ENCODE data around the gene CARD6. TPM values are rescaled to one million over a fixed set of nuclear protein-coding genes. Genes with fewer than 3 reads are reported as not detected.
"Not testable (repeated sequence)": the region's sequence is repeated elsewhere in the genome, so short reads cannot be mapped to it uniquely, and the experiment has no call there.

The CARD6 gene
- total RNA-seq, 1 donor from 2014 or later, result 6.1 TPM

- Histone ChIP-seq H3K36me3 (ENCODE audit: control insufficient read depth, insufficient read depth, low read length) (no peaks in the 10 kb centered on the region), H3K4me3 (ENCODE audit: low read depth, low read length) (no peak overlapping the region), H3K27me3 (ENCODE audit: control insufficient read depth, insufficient read depth, low read length) (no peaks in the 10 kb centered on the region)
- no peak for FAIRE-seq
- DNase-seq (ENCODE audit: low read depth), result no peak
- TF ChIP-seq, protein P1, sequence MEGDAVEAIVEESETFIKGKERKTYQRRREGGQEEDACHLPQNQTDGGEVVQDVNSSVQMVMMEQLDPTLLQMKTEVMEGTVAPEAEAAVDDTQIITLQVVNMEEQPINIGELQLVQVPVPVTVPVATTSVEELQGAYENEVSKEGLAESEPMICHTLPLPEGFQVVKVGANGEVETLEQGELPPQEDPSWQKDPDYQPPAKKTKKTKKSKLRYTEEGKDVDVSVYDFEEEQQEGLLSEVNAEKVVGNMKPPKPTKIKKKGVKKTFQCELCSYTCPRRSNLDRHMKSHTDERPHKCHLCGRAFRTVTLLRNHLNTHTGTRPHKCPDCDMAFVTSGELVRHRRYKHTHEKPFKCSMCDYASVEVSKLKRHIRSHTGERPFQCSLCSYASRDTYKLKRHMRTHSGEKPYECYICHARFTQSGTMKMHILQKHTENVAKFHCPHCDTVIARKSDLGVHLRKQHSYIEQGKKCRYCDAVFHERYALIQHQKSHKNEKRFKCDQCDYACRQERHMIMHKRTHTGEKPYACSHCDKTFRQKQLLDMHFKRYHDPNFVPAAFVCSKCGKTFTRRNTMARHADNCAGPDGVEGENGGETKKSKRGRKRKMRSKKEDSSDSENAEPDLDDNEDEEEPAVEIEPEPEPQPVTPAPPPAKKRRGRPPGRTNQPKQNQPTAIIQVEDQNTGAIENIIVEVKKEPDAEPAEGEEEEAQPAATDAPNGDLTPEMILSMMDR (IDR thresholded peaks at IDR 0.05; ENCODE audit: insufficient read depth, low read length, severe bottlenecking), result no peak
Observed at GRCh38 chr5:40866844-40867243, 25.7 kb downstream of the CARD6 start.

GRCh38 chr5:40869384-40869783, 28.2 kb downstream of the CARD6 start:
- no peaks in the 10 kb centered on the region for H3K27me3 ChIP-seq (ENCODE audit: control insufficient read depth, insufficient read depth, low read length)
- TF ChIP-seq, protein P1 (IDR thresholded peaks at IDR 0.05; ENCODE audit: insufficient read depth, low read length, severe bottlenecking), result no peak
- no peak for FAIRE-seq
- H3K4me3 ChIP-seq (ENCODE audit: low read depth, low read length), result no peak overlapping the region
- no peak for DNase-seq (ENCODE audit: low read depth)
- H3K36me3 ChIP-seq (ENCODE audit: control insufficient read depth, insufficient read depth, low read length), result no peaks in the 10 kb centered on the region

GRCh38 chr5:40871177-40871576, 30.0 kb downstream of the CARD6 start:
- Histone ChIP-seq H3K36me3 (ENCODE audit: control insufficient read depth, insufficient read depth, low read length) (no peaks in the 10 kb centered on the region), H3K4me3 (ENCODE audit: low read depth, low read length) (no peak overlapping the region), H3K27me3 (ENCODE audit: control insufficient read depth, insufficient read depth, low read length) (no peaks in the 10 kb centered on the region)
- TF ChIP-seq, protein P1 (IDR thresholded peaks at IDR 0.05; ENCODE audit: insufficient read depth, low read length, severe bottlenecking), result no peak
- FAIRE-seq (no peak), DNase-seq (ENCODE audit: low read depth) (peak; percentile 27)

DNA sequence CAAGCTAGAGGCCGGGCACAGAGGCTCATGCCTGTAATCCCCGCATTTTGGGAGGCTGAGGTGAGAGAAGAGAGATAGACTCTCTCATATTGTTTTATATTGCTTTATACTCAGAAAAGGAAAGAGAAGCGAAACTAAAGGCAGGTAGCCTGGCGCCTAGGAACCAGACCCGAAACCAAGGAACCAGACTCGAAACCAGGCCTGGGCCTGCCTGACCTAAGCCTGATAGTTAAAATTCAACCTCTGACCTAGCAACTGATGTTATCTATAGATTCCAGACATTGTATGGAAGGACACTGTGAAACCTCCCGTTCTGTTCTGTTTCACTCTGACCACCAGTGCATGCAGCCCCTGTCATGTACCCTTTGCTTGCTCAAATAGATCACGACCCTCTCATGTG, 31.1 kb downstream of the CARD6 start:
- not testable (repeated sequence) for H3K27me3 ChIP-seq (ENCODE audit: control insufficient read depth, insufficient read depth, low read length); FAIRE-seq; H3K36me3 ChIP-seq (ENCODE audit: control insufficient read depth, insufficient read depth, low read length); H3K4me3 ChIP-seq (ENCODE audit: low read depth, low read length); DNase-seq (ENCODE audit: low read depth)

GRCh38 chr5:40873286-40873880, 32.2 kb downstream of the CARD6 start:
- no peak for FAIRE-seq
- no peak for DNase-seq (ENCODE audit: low read depth)
- no peak overlapping the region for H3K4me3 ChIP-seq (ENCODE audit: low read depth, low read length)
- TF ChIP-seq, protein P1 (IDR thresholded peaks at IDR 0.05; ENCODE audit: insufficient read depth, low read length, severe bottlenecking), result no peak
- H3K27me3 ChIP-seq (ENCODE audit: control insufficient read depth, insufficient read depth, low read length), result no peaks in the 10 kb centered on the region
- H3K36me3 ChIP-seq (ENCODE audit: control insufficient read depth, insufficient read depth, low read length), result no peaks in the 10 kb centered on the region

- DNase-seq (ENCODE audit: low read depth), result no peak
- H3K4me3 ChIP-seq (ENCODE audit: low read depth, low read length), result no peak overlapping the region
Observed at GRCh38 chr5:40875958-40876357, 34.8 kb downstream of the CARD6 start.

More at GRCh38 chr5:40875958-40876357, 34.8 kb downstream of the CARD6 start:
- no peaks in the 10 kb centered on the region for H3K27me3 ChIP-seq (ENCODE audit: control insufficient read depth, insufficient read depth, low read length)
- TF ChIP-seq, protein P1 (IDR thresholded peaks at IDR 0.05; ENCODE audit: insufficient read depth, low read length, severe bottlenecking), result no peak
- no peak for FAIRE-seq
- no peaks in the 10 kb centered on the region for H3K36me3 ChIP-seq (ENCODE audit: control insufficient read depth, insufficient read depth, low read length)
